HG02884 (cell line): ENCODE measurements around the gene HUWE1.

Experiments
- ATAC-seq: cut with Tn5 transposase; IDR thresholded peaks from one replicate; pipeline ENCODE4 v1.9.1; 2021; ENCODE audit warnings: mild to moderate bottlenecking, moderate library complexity; ENCODE audit not compliant: unreplicated experiment

The HUWE1 gene

GRCh38 chrX:53685711-53686110 is 808 bp downstream of the HUWE1 start:
- no peak for ATAC-seq

DNA sequence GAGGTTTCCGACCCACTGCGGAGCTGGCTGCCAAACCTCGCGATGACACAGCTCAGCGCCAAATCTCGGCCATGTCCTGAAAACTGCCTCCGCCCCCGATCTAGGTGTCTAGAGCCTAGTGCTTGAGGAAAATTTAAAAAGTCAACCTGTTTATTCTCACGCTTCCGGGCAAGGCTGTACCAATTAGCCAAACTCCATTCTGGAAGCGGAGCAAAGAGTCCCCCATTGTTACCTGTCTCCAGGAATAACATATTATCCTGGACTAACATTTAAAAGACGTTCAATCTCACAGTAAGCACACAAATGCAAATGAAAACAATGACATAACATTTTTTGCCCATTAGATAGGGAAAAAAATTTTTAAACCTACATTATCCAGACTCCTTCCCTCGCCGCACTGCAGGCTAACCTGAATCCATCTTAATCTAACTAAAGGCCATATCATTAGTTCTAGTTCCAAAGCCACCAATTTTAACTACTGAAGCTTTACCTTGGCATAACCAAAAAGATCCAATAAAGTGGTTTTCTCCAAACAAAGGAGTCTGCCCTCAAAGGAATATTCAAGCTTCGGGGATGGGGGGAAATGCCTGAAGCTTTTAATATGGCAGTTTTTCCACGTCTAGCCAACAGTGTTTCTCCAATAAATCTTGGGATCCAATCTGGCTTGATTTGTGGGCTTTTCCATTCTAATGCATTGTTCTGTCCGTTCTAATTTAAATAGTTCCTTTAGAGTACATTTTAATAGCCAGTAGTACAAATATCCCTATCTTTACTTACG is 1.9 kb downstream of the HUWE1 start:
- no peak for ATAC-seq

GRCh38 chrX:53683556-53684414 is 2.7 kb downstream of the HUWE1 start:
- ATAC-seq = peak; percentile 69

GRCh38 chrX:53682885-53683555 is 3.5 kb downstream of the HUWE1 start:
- ATAC-seq = no peak

- ATAC-seq = no peak
Measured at GRCh38 chrX:53681661-53682060, 4.9 kb downstream of the HUWE1 start.

DNA sequence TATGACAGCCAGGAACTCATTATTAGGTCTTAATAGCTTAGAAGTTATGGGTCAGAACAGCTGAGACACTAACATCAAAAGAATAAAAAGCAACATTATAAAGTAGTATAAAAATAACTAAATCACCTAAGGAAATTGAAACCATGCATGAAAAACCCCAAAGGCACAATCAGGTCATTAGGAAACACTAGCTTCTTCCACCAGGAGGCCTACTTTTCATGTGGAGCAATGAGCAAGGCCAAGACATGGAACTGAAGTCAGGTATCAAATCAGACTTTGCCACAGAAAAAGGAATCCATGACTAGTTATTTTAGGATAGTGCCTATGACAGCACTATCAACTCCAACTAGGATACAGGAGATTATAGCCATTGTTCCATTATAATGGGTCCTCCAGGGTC is 7.9 kb downstream of the HUWE1 start:
- ATAC-seq = no peak

DNA sequence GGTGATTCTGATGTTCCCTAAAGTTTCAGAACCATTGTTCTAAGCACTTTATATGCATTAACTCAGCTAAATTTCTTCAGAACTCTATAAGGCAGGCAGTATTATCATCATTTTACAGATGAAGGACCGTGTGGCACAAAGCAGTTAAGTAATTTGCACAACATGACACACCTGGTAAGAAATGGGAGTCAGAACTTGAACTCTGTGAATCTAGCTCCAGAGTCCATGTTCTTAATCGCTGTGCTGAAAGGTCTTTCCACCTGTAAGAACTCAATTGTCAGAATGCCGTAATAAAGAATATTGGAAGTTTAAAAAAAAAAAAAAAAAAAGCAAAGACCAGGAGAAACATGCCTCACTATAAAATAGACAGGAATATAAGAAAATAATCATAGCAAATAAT is 9.2 kb downstream of the HUWE1 start:
- no peak for ATAC-seq

GRCh38 chrX:53674581-53674980 is 11.9 kb downstream of the HUWE1 start:
- ATAC-seq = no peak

GRCh38 chrX:53669258-53669657 is 17.3 kb downstream of the HUWE1 start:
- ATAC-seq = no peak

GRCh38 chrX:53666171-53666570 is 20.3 kb downstream of the HUWE1 start:
- no peak for ATAC-seq

GRCh38 chrX:53660004-53660403 is 26.5 kb downstream of the HUWE1 start:
- no peak for ATAC-seq

GRCh38 chrX:53659039-53659438 is 27.5 kb downstream of the HUWE1 start:
- no peak for ATAC-seq

DNA sequence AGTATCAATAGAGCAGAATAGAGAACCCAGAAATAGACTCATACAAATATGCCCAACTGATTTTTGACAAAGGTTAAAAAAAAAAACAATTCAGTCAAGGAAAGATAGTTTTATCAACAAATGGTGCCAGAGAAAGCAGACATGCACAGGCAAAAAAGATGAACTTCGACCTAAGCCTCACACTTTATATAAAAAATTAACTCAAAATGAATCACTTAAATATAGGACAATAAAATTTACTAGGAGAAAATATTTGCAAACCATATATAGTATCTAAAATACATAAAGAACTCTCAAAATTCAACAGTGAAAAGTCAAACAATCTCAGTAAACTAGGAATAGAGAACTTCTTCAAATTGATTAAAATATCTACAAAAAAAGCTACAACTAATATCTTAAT is 29.7 kb downstream of the HUWE1 start:
- no peak for ATAC-seq

DNA sequence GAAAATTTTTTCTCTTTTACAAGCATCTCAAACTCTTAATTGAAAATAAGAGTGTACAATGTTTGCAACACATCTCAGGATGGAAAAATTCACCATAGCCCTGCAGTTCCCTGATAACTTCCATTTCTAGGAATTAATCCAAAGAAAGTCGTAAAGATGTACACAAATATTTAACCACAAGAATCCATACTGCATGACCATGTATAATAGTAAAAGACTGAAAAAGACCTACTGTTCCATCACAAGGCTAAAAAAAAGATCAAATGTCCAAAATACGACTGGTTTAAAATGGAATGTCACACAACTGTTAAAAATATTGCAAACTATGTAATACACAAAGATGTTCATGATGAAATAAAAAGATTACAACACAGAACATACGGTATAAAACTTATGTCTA is 32.1 kb downstream of the HUWE1 start:
- ATAC-seq = no peak

- no peak for ATAC-seq
Measured at GRCh38 chrX:53644751-53645150, 41.8 kb downstream of the HUWE1 start.

DNA sequence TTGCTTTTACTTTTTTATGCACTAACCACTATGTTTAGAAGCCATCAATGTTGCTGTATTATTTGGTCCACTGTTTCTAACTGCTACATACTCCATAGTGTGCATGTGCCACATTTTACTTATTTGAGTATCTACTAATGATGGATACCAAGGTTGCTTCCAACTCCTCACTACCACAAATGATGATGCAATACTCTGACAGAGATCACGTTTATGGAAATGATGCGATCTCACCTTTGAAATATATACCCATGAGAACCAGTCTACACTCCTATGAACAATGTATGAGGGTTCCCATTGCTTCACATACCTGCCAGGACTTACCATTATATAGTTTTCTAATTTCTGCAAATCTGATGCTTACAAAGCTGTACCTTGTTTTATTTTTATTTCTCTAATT is 44.2 kb downstream of the HUWE1 start:
- ATAC-seq = no peak

DNA sequence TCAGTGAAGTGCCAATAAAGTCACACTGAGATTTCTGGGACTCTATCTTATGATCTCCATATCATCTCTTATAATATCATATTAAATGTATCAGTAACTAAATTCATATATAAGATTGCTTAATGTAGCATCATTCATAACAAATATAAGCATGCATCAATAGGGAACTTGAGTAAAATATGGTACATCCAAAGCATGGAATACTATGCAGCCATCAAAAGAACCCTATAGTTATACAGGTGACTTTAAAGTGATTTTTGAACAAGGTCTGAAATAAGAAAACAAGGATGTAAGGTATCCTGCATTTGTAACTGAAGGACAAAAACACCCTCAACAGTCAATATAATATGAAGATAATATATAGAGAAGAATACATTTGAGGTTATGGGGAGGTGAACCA is 47.3 kb downstream of the HUWE1 start:
- no peak for ATAC-seq

GRCh38 chrX:53637479-53637878 is 49.0 kb downstream of the HUWE1 start:
- no peak for ATAC-seq

DNA sequence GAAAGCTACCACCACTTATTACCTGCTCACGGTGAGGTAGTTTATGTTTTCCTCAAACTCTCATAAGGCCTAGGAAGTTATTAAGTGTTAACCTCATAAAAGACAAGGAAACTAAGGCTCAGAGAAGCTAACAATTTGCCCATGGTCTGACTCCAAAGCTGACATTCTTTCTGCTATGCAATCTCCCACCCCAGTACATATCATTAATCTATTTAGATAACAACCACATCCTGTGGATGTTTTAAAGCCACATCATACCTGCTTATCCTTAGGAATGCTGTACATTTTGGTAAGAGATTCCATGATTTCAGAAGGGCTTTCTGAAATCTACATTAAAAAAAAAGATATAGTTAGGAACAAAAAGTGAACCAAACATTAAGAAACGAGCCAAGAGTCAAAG is 55.4 kb downstream of the HUWE1 start:
- no peak for ATAC-seq

GRCh38 chrX:53630261-53630660 is 56.3 kb downstream of the HUWE1 start:
- no peak for ATAC-seq

- ATAC-seq = no peak
Measured at GRCh38 chrX:53622431-53622830, 64.1 kb downstream of the HUWE1 start.
